Liver (tissue), 9 donors: ENCODE data around the gene SKOR2. TPM values are rescaled to one million over a fixed set of nuclear protein-coding genes. Genes with fewer than 3 reads are reported as not detected.

Experiments
- DNase-seq: peaks from one replicate; pipeline ENCODE4 v3.0.0-alpha.2; 2017; ENCODE audit warnings: low spot score
- H3K27ac ChIP-seq, 2 donors: one replicate each; pipeline ENCODE4 v1.7.0; 2013; ENCODE audit warnings: inconsistent platforms in 2 of 2, low read length in 2 of 2, control low read depth in 1 of 2, low read depth in 1 of 2, mild to moderate bottlenecking in 1 of 2
- H3K27me3 ChIP-seq, 4 donors: one replicate each; pipeline versions ENCODE4 v1.6.1 to v1.7.0; 2013; ENCODE audit warnings: low read length in 3 of 4, inconsistent platforms in 1 of 4, mild to moderate bottlenecking in 1 of 4, moderate library complexity in 1 of 4; ENCODE audit not compliant: control insufficient read depth in 4 of 4, insufficient read depth in 4 of 4
- H3K36me3 ChIP-seq, 4 donors: one replicate each; pipeline versions ENCODE4 v1.6.1 to v1.7.0; 2013; ENCODE audit warnings: low read length in 3 of 4, mild to moderate bottlenecking in 3 of 4, low read depth in 1 of 4, moderate library complexity in 1 of 4; ENCODE audit not compliant: control insufficient read depth in 4 of 4, insufficient read depth in 3 of 4
- H3K4me1 ChIP-seq, 4 donors: one replicate each; pipeline versions ENCODE4 v1.6.1 to v1.7.0; 2013; ENCODE audit warnings: low read length in 3 of 4, mild to moderate bottlenecking in 3 of 4, moderate library complexity in 1 of 4; ENCODE audit not compliant: control insufficient read depth in 4 of 4, insufficient read depth in 4 of 4
- H3K4me3 ChIP-seq, 3 donors: one replicate each; pipeline versions ENCODE4 v1.6.1 to v1.7.0; 2013; ENCODE audit warnings: low read length in 3 of 3, control low read depth in 1 of 3, low read depth in 1 of 3, mild to moderate bottlenecking in 1 of 3
- H3K9ac ChIP-seq, 2 donors: one replicate each; pipeline ENCODE4 v1.7.0; 2013; ENCODE audit warnings: low read length in 2 of 2, mild to moderate bottlenecking in 2 of 2, moderate library complexity in 2 of 2, control low read depth in 1 of 2, low read depth in 1 of 2
- H3K9me3 ChIP-seq, 4 donors: one replicate each; pipeline versions ENCODE4 v1.6.1 to v1.7.0; 2013; ENCODE audit warnings: low read length in 3 of 4; ENCODE audit not compliant: control insufficient read depth in 4 of 4
- ATF3 ChIP-seq: IDR thresholded peaks from 2 replicates; pipeline ENCODE4 v1.6.1; 2016; ENCODE audit warnings: antibody characterized with exemption
- CTCF ChIP-seq: fragments of 150-350 bp; IDR thresholded peaks from 2 replicates; pipeline ENCODE4 v1.5.1; 2017; ENCODE audit warnings: improper control_type of control experiment, low read depth, low read length; ENCODE audit not compliant: missing input control
- EGR1 ChIP-seq, 2 donors: IDR thresholded peaks; 2 replicates each; pipeline ENCODE4 v1.6.1; 2016 to 2018; ENCODE audit warnings: antibody characterized with exemption in 2 of 2, low read depth in 2 of 2
- FOXA1 ChIP-seq: IDR thresholded peaks from 2 replicates; pipeline ENCODE4 v1.6.1; 2016; ENCODE audit warnings: antibody characterized with exemption
- FOXA2 ChIP-seq: IDR thresholded peaks from 2 replicates; pipeline ENCODE4 v1.6.1; 2016; ENCODE audit warnings: antibody characterized with exemption
- GABPA ChIP-seq, 2 donors: IDR thresholded peaks in 1 of 2; conservative IDR thresholded peaks in 1 of 2; 2 replicates each; pipeline ENCODE4 v1.6.1; 2016; ENCODE audit warnings: antibody characterized with exemption in 2 of 2, mild to moderate bottlenecking in 1 of 2, moderate library complexity in 1 of 2
- HNF4A ChIP-seq, 2 donors: conservative IDR thresholded peaks; 2 replicates each; pipeline ENCODE4 v1.6.1; 2016; ENCODE audit warnings: antibody characterized with exemption in 2 of 2, mild to moderate bottlenecking in 2 of 2
- HNF4G ChIP-seq: IDR thresholded peaks from 2 replicates; pipeline ENCODE4 v1.6.1; 2016; ENCODE audit warnings: antibody characterized with exemption
- JUND ChIP-seq, 2 donors: IDR thresholded peaks; 2 replicates each; pipeline ENCODE4 v1.6.1; 2016; ENCODE audit warnings: antibody characterized with exemption in 2 of 2
- NR2F2 ChIP-seq: IDR thresholded peaks from 2 replicates; pipeline ENCODE4 v1.6.1; 2016; ENCODE audit warnings: antibody characterized with exemption
- RAD21 ChIP-seq, 2 donors: IDR thresholded peaks; 2 replicates each; pipeline ENCODE4 v1.6.1; 2016; ENCODE audit warnings: antibody characterized with exemption in 2 of 2, mild to moderate bottlenecking in 2 of 2
- RXRA ChIP-seq, 2 donors: IDR thresholded peaks; 2 replicates each; pipeline ENCODE4 v1.6.1; 2017 to 2018; ENCODE audit warnings: antibody characterized with exemption in 2 of 2, mild to moderate bottlenecking in 1 of 2
- SP1 ChIP-seq: IDR thresholded peaks from 2 replicates; pipeline ENCODE4 v1.6.1; 2018; ENCODE audit warnings: antibody characterized with exemption, mild to moderate bottlenecking
- WGBS: extraction: QIAGEN DNeasy Blood & Tissue Kit; methylation state at CpG from one replicate; pipeline ENCODE4 v1.1.7; 2013; 5-methylcytosine and 5-hydroxymethylcytosine counted together
- polyA plus RNA-seq, 2 donors: library from polyadenylated mRNA; stranded (reverse) in 1 of 2; unstranded in 1 of 2; fragments of 200-250 nt in 1 of 2; fragments of >200 nt in 1 of 2; fragmentation: Nextera tagmentation in 1 of 2; extraction: Ambion mirVana in 1 of 2; gene quantifications; one replicate each; pipeline versions ENCODE4 v1.2.1 to v1.2.3, GENCODE V29; 2013 to 2015
- total RNA-seq, 2 donors: library from RNA; depleted of rRNA; stranded (reverse); fragments of >200 nt; gene quantifications; one replicate each; pipeline ENCODE4 v1.2.3, GENCODE V29; 2014
- TF ChIP-seq, protein P1 (sequence below): IDR thresholded peaks from 2 replicates; pipeline ENCODE4 v1.6.1; 2016; ENCODE audit warnings: antibody characterized with exemption, mild to moderate bottlenecking
- TF ChIP-seq, protein P2 (sequence below): IDR thresholded peaks from 2 replicates; pipeline ENCODE4 v1.6.1; 2016; ENCODE audit warnings: antibody characterized with exemption
- TF ChIP-seq, protein P3 (sequence below): IDR thresholded peaks from 2 replicates; pipeline ENCODE4 v1.6.1; 2016; ENCODE audit warnings: antibody characterized with exemption
- donor health status: healthy.
- donor health status: healthy.
- donor health status: healthy.
- donor health status: healthy.
- donor health status: healthy.

Gene SKOR2
- total and polyA plus RNA-seq, 4 donors: not detected

DNA sequence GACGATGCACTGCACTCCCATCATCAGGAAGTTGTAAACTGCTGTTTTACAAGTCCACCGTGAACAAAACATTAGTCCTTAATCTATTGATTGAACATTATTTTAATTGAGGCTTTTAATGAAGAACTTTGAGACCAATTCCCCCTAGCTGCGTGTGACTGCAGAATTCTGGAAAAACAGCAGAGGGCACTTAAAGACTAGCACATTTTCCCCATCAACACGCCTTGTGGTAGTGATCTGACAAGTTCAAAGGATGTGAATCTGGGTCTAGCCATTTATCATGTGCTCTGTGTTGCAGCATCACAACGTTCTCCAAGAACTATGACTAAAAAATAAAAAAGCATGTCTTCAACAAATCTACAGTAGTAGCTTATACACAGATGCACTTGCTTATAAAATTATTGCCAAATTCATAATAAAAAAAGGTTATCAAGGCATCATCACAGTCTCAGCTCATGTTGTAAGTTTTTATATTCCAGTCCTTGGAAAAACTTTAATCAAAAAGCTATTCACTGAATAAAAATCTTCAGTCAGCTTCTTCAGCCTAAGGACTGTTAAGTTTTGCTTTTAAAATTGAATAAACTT lies 35.8 kb downstream of the SKOR2 start:
- Histone ChIP-seq H3K27me3 (peaks cover 0 to 11% (median 3%) of the 10 kb centered on the region in 4 donors), H3K36me3 (no peaks in the 10 kb centered on the region), H3K9ac (no peak overlapping the region), H3K9me3 (no peaks in the 10 kb centered on the region), H3K4me1 (no peaks in the 10 kb centered on the region), H3K4me3 (no peak overlapping the region), H3K27ac (no peak overlapping the region)
- TF ChIP-seq, protein P1, sequence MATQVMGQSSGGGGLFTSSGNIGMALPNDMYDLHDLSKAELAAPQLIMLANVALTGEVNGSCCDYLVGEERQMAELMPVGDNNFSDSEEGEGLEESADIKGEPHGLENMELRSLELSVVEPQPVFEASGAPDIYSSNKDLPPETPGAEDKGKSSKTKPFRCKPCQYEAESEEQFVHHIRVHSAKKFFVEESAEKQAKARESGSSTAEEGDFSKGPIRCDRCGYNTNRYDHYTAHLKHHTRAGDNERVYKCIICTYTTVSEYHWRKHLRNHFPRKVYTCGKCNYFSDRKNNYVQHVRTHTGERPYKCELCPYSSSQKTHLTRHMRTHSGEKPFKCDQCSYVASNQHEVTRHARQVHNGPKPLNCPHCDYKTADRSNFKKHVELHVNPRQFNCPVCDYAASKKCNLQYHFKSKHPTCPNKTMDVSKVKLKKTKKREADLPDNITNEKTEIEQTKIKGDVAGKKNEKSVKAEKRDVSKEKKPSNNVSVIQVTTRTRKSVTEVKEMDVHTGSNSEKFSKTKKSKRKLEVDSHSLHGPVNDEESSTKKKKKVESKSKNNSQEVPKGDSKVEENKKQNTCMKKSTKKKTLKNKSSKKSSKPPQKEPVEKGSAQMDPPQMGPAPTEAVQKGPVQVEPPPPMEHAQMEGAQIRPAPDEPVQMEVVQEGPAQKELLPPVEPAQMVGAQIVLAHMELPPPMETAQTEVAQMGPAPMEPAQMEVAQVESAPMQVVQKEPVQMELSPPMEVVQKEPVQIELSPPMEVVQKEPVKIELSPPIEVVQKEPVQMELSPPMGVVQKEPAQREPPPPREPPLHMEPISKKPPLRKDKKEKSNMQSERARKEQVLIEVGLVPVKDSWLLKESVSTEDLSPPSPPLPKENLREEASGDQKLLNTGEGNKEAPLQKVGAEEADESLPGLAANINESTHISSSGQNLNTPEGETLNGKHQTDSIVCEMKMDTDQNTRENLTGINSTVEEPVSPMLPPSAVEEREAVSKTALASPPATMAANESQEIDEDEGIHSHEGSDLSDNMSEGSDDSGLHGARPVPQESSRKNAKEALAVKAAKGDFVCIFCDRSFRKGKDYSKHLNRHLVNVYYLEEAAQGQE: no peak
- TF ChIP-seq HNF4A (conservative IDR thresholded peaks at IDR 0.05): no peak
- peak; percentile 93 to 94 for TF ChIP-seq RAD21 (IDR thresholded peaks at IDR 0.05)
- no peak for TF ChIP-seq EGR1 (IDR thresholded peaks at IDR 0.05; ENCODE audit: low read depth in 2 of 2)
- TF ChIP-seq ATF3: no peak
- TF ChIP-seq GABPA (IDR thresholded peaks at IDR 0.05 in 1 of 2, conservative IDR thresholded peaks at IDR 0.05 in 1 of 2): no peak
- no peak for TF ChIP-seq FOXA2
- no peak for TF ChIP-seq JUND (IDR thresholded peaks at IDR 0.05)
- TF ChIP-seq, protein P2, sequence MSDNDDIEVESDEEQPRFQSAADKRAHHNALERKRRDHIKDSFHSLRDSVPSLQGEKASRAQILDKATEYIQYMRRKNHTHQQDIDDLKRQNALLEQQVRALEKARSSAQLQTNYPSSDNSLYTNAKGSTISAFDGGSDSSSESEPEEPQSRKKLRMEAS: no peak
- TF ChIP-seq, protein P3, sequence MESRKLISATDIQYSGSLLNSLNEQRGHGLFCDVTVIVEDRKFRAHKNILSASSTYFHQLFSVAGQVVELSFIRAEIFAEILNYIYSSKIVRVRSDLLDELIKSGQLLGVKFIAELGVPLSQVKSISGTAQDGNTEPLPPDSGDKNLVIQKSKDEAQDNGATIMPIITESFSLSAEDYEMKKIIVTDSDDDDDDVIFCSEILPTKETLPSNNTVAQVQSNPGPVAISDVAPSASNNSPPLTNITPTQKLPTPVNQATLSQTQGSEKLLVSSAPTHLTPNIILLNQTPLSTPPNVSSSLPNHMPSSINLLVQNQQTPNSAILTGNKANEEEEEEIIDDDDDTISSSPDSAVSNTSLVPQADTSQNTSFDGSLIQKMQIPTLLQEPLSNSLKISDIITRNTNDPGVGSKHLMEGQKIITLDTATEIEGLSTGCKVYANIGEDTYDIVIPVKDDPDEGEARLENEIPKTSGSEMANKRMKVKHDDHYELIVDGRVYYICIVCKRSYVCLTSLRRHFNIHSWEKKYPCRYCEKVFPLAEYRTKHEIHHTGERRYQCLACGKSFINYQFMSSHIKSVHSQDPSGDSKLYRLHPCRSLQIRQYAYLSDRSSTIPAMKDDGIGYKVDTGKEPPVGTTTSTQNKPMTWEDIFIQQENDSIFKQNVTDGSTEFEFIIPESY: no peak
- TF ChIP-seq HNF4G: no peak
- no peak for TF ChIP-seq NR2F2
- no peak for TF ChIP-seq FOXA1
- TF ChIP-seq SP1: no peak
- TF ChIP-seq CTCF: peak; percentile 73
- no peak for TF ChIP-seq RXRA (IDR thresholded peaks at IDR 0.05)
- WGBS: 2% methylated on average over 5 of the region's 5 CpGs
- DNase-seq: no peak
